NCI-H82 (cell line): ENCODE data around the gene DBN1.

Experiments used
- DNase-seq: peaks from one replicate; lab custom pipeline; 2025; lab: John Stamatoyannopoulos, UW

Gene DBN1

GRCh38 chr5:177443144-177443983 lies 30.1 kb downstream of the DBN1 start:
- DNase-seq = no peak

GRCh38 chr5:177442066-177442826 lies 31.2 kb downstream of the DBN1 start:
- DNase-seq = no peak

GRCh38 chr5:177440990-177441780 lies 32.2 kb downstream of the DBN1 start:
- DNase-seq = no peak

- DNase-seq = no peak
Measured at GRCh38 chr5:177440211-177440989, 33.0 kb downstream of the DBN1 start.

GRCh38 chr5:177439518-177440053 lies 33.8 kb downstream of the DBN1 start:
- no peak for DNase-seq

GRCh38 chr5:177438468-177438867 lies 35.0 kb downstream of the DBN1 start:
- no peak for DNase-seq

- DNase-seq = no peak
Measured at GRCh38 chr5:177437623-177438022, 35.8 kb downstream of the DBN1 start.

- DNase-seq = no peak
Measured at GRCh38 chr5:177435847-177436536, 37.4 kb downstream of the DBN1 start.

- DNase-seq = no peak
Measured at GRCh38 chr5:177434942-177435738, 38.3 kb downstream of the DBN1 start.

GRCh38 chr5:177434437-177434836 lies 39.0 kb downstream of the DBN1 start:
- no peak for DNase-seq

GRCh38 chr5:177433658-177434217 lies 39.7 kb downstream of the DBN1 start:
- no peak for DNase-seq

GRCh38 chr5:177432839-177433657 lies 40.4 kb downstream of the DBN1 start:
- no peak for DNase-seq

- no peak for DNase-seq
Measured at GRCh38 chr5:177432143-177432838, 41.1 kb downstream of the DBN1 start.

- no peak for DNase-seq
Measured at GRCh38 chr5:177431317-177432142, 41.9 kb downstream of the DBN1 start.

GRCh38 chr5:177430972-177431316 lies 42.5 kb downstream of the DBN1 start:
- no peak for DNase-seq

- no peak for DNase-seq
Measured at GRCh38 chr5:177430140-177430951, 43.1 kb downstream of the DBN1 start.
